ENCODE data around the gene SLC35C1. TPM values are rescaled to one million over a fixed set of nuclear protein-coding genes. Genes with fewer than 3 reads are reported as not detected.

SLC35C1 gene
- total RNA-seq, 1 experiment from 2014 or later, result 8.9 TPM

- Mint-ChIP-seq H3K27ac (no peak overlapping the region), H3K4me3 (no peak overlapping the region), H3K27me3 (ENCODE audit: low read depth) (peaks cover 28% of the 10 kb centered on the region), H3K9me3 (no peaks in the 10 kb centered on the region), H3K4me1 (peaks cover 4 to 7% of the 10 kb centered on the region in 2 experiments; a peak in 3 of 4 replicates), H3K36me3 (ENCODE audit: insufficient read depth in 1 of 3, low read depth in 3 of 3) (no peaks in the 10 kb centered on the region)
- Histone ChIP-seq H3K23ac (ENCODE audit: insufficient read length, low read depth, low read length) (no peak overlapping the region), H2AFZ (ENCODE audit: low read length) (no peak overlapping the region), H4K20me1 (ENCODE audit: control insufficient read depth, insufficient read depth, insufficient read length) (peaks cover 3% of the 10 kb centered on the region), H2BK120ac (ENCODE audit: low read depth, low read length, poor library complexity, severe bottlenecking) (no peak overlapping the region), H3K4me1 (ENCODE audit: insufficient read depth, low read length) (no peaks in the 10 kb centered on the region; the same call in 1 of the 2 replicates), H4K8ac (replicated peaks; ENCODE audit: insufficient read length, low read depth, low read length) (no peak overlapping the region), H3T11ph (ENCODE audit: low read length) (no peak overlapping the region), H3K14ac (ENCODE audit: insufficient read depth, low read length) (no peak overlapping the region), H3K27ac (ENCODE audit: insufficient read length, low read depth, low read length) (no peak overlapping the region), H2BK5ac (ENCODE audit: insufficient read length, low read length) (no peak overlapping the region), H3K56ac (ENCODE audit: insufficient read length, low read depth, low read length) (no peak overlapping the region), H3K79me1 (ENCODE audit: insufficient read depth, low read depth, low read length, poor library complexity, severe bottlenecking) (no peaks in the 10 kb centered on the region), H4K5ac (ENCODE audit: insufficient read length, low read depth, low read length) (no peak overlapping the region), H3K9ac (ENCODE audit: extremely low read depth, insufficient read length, low read length) (no peak overlapping the region), H2AK5ac (ENCODE audit: insufficient read length, low read length) (no peak overlapping the region), H3K27me3 (ENCODE audit: insufficient read depth, low read length) (no peaks in the 10 kb centered on the region; the same call in 1 of the 2 replicates), H3K4ac (ENCODE audit: low read depth, low read length) (no peak overlapping the region), H3K79me2 (ENCODE audit: insufficient read depth, low read length) (no peaks in the 10 kb centered on the region), H2BK20ac (ENCODE audit: low read depth, low read length, poor library complexity, severe bottlenecking) (no peak overlapping the region), H3K23me2 (ENCODE audit: insufficient read length, low read depth, low read length, poor library complexity, severe bottlenecking) (peaks cover 6% of the 10 kb centered on the region), H2BK15ac (ENCODE audit: low read depth, low read length) (no peak overlapping the region), H4K91ac (ENCODE audit: insufficient read length, low read depth, low read length) (no peak overlapping the region), H3K9me3 (ENCODE audit: control insufficient read depth, low read depth, low read length) (no peaks in the 10 kb centered on the region), H3K4me2 (ENCODE audit: insufficient read depth, insufficient read length, low read length) (no peak overlapping the region), H3K18ac (ENCODE audit: insufficient read length, low read depth, low read length) (no peak overlapping the region), H2BK12ac (ENCODE audit: insufficient read length, low read depth, low read length) (no peak overlapping the region)
- no CpG with 5 or more reads among the region's 11 CpGs for WGBS (ENCODE audit: extremely low coverage, insufficient read length, low lambda C conversion rate)
- DNase-seq, result no peak
- no peak for TF ChIP-seq CTCF (conservative IDR thresholded peaks at IDR 0.05)
Measured at GRCh38 chr11:45772986-45773785, 31.8 kb upstream of the SLC35C1 start.

All from H9 (cell line).